ENCODE results near the gene MARCHF6.
"Not testable (repeated sequence)": the region's sequence is repeated elsewhere in the genome, so short reads cannot be mapped to it uniquely, and the experiment has no call there.

Gene MARCHF6

GRCh38 chr5:10353241-10354047, at the start of gene MARCHF6:
Gene MARCHF6, plus strand, starts transcription at chr5:10353695. Its CDS starts 204 bp downstream, at chr5:10353899.
- peak; percentile 79 to 91 for DNase-seq

DNA sequence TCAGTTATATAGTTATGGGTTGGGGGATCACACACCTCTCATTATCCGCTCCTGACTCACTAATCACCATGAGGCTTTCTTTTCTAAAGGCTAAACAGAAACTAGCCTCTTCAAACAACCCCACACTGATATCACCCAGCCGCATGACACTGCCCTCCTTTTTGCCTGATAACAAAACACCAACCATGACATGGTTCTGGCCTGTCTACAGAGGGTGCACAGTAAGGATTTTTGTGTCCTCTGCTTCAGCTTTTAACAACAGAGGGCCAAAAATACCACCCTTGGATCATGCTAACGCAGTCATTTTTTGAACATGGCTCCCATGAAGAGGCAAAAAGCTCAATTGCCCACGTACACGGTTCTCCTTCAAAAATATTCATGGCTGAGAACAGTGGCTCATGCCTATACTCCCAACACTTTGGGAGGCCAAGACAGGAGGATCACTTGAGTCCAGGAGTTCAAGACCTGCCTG, 49.8 kb upstream of the MARCHF6 start:
- DNase-seq = no peak

- DNase-seq = no peak
Observed at GRCh38 chr5:10304932-10305331, 48.6 kb upstream of the MARCHF6 start.

- DNase-seq = no peak
Observed at GRCh38 chr5:10306114-10306513, 47.4 kb upstream of the MARCHF6 start.

DNA sequence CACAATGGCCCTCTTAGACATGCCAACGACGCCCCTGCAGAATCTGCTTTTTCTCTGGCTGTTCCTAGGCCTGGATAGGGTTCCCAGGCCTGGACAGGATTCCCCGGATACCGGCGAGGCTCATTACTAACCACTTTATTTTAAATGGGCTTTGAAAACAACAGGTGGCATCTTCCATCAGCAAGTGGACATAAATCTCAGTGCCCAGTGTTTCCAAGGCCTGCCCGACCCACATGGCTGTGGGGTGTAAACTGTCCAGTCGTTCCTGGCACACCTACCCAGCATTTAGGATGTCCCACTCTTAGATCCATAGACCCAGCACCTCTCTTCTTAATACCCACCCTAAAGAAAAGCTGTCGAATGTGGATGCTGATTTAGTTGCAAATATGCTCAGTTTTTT, 46.7 kb upstream of the MARCHF6 start:
- DNase-seq = no peak

GRCh38 chr5:10307206-10308148, 46.0 kb upstream of the MARCHF6 start, which contains the start of gene CMBL:
Gene CMBL, minus strand, starts transcription at chr5:10307902. Its CDS starts 17,140 bp downstream, at chr5:10290762.
- peak; percentile 9 to 47 for DNase-seq

DNA sequence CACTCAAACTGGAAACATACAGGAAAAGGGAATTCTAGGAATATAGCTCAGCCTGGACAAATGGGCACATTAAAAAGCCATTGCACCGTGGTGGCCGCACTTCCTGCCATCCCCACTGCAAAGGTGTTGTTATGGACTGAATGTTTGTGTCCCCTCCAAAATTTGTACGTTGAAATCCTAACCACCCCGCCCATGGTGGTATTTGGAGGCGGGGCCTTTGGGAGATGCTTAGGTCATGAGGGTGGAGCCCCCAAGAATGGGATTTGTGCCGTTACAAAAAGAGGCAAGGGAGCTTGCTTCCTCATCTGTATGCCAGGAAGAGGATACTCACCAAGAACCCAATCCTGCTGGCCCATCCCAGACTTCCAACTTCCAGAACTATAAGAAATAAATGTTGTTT, 44.7 kb upstream of the MARCHF6 start:
- DNase-seq = no peak

- DNase-seq = no peak
Observed at GRCh38 chr5:10310066-10310779, 43.3 kb upstream of the MARCHF6 start.

- DNase-seq = not testable (repeated sequence)
Observed at GRCh38 chr5:10310835-10311570, 42.5 kb upstream of the MARCHF6 start.

- no peak for DNase-seq
Observed at GRCh38 chr5:10311595-10312425, 41.7 kb upstream of the MARCHF6 start.

- DNase-seq = no peak
Observed at GRCh38 chr5:10315201-10315600, 38.3 kb upstream of the MARCHF6 start.

DNA sequence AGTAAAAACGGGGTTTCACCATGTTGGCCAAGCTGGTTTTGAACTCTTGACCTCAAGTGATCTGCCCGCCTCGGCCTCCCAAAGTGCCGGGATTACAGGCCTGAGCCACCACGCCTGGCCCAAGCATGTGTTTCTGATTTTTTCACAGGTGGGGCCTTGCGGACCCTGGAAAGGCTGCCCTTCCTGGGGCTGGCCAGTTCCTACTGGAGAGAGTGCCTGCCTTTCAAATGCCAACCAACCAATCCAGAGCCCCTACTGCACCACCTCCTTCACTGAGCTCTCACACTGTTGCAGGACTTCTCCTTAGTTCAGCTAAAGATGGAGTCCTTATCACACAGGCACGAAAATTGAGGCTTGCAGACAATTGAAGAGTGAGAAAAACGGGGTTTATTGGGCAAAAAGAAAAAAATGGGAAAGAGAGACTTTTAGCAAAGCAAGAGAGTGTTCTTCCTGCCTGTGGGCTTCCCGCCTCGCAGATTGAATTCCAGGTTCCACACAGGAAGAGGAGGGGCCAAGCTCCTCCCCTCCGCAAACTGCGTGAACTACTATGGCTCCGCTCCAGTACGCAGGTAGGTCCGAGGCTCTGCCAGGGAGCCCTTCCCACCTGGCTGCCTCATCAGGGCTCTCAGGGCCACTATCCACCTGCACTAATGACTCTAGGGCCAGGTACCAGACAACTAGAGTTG, 37.5 kb upstream of the MARCHF6 start:
- no peak for DNase-seq

DNA sequence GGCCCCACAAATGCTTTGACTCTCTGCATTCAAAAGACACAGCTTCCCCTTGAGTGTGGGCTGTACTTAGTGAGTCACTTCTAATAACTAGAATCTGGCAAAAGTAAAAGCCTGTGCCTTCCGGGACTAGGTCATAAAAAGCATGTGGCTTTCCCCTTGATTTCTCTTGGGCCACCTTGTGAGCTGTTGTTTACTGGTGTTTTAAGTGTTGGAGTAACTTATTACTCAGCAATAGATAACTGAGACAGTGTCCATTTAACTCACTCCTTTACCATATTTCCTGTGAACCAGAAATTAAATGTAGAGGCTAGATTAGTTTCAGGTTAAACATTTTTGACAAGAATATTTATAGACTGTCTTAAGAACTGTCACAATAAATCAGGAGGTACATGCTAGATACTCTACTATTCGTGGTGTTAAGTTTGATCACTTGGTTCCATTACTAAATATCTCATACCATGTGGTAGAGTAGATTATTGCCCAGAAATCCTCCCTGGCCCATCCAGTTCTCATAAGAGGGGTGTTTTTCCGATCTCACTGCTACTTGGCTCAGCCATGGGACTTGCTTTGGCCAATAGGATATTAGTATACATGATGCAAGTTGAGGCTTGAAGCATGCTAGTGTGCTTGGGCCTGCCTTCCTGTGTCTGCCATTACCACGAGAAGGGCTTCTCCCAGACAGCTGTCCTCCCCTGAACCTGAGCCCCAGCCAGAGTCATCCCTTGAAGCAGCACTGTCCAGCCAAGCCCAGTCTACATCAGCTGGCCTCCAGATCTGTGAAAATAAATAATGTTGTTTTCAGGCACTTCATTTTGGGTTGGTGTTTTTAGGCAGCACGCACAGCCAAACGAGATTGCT, 35.4 kb upstream of the MARCHF6 start:
- no peak for DNase-seq

DNA sequence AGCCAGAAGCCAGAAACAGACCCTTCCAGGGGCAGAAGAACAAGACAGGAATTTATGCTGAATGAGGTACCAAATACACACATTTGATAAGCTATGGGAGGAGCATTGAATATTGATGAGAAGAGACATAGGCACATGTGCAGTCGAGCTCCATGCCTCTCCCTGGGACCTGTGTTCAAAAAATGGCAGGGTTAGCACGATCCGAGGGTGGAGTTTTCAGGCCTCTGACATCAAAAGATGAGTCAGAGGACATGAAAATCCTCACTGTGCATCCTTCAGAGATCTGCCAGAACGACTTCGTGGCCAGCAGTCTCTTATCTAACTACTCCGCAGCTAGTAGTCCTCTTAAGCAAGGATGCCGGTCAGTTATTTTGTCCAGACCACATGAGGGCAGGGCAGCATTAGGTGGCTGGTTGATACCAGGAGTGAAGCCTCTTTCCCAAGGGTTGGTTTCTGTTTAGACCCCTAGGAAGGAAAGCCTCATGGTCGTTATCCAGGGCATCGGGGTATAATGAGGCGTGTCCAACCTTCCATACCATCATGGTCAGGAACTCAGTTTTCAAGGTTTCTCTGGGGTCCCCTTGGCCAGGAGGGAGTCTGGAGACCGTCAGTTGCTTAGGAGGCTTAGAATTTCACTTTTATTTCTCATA, 34.2 kb upstream of the MARCHF6 start:
- DNase-seq = no peak

GRCh38 chr5:10320793-10321192, 32.7 kb upstream of the MARCHF6 start:
- DNase-seq = no peak

DNA sequence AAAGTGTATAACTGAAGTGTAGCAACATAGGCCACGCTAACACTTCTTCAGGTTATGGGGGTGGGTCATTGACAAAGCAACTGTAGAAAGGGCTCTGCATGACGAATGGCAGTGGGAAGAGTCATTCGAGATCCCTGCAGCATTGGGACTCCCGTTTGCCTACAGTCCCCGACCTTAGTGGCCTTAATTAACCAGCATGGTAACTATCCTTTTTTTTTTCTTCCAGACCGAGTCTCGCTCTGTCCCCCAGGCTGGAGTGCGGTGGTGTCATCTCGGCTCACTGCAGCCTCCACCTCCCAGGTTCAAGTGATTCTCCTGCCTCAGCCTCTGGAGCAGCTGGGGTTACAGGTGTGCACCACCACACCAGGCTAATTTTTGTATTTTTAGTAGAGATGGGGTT, 31.6 kb upstream of the MARCHF6 start:
- no peak for DNase-seq

DNA sequence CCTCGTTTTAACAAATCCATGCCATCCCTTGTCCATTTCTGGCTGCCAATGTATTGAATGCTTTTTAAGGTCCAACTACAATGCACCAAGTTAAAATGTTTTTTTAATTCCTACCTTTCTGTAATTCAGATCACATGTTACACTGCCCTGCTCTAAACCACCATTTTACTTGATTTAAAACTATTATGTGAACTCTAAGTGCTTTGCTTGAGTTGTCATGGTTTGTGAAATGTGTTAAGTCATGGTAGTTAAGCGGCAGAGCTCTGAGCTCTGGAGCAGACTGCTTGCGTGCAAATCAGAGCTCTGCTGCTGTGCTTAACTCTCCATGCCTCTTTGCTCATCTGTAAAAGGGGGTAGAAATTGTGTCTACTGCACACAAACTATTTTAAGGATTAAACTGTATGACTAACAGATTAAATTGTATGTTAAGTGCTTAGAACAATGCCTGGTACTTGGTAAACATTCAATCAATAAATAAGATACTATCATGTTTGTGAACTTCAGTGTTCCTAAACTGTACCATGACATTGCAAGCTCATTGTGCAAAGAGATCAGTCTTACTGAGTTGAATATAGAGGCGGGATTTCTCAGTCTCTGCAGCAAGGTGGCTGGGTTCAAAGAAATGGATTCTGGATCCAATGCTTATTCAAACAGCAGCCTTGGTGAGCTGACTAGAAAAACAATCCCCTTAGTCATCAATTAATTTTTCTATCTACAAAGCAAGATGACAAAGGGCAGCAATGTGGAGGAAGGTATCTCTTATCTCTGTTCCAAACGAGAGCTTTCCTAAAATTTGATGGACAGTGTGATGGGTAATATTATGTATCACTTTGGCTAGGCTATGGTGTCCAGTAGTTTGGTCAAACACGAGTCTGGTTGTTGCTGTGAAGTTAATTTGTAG, 29.7 kb upstream of the MARCHF6 start:
- no peak for DNase-seq
